ENCODE results near the gene RBMS1. TPM values are rescaled to one million over a fixed set of nuclear protein-coding genes. Genes with fewer than 3 reads are reported as not detected.

RBMS1 gene
- total RNA-seq, 1 experiment from 2014 or later = 77.5 TPM

DNA sequence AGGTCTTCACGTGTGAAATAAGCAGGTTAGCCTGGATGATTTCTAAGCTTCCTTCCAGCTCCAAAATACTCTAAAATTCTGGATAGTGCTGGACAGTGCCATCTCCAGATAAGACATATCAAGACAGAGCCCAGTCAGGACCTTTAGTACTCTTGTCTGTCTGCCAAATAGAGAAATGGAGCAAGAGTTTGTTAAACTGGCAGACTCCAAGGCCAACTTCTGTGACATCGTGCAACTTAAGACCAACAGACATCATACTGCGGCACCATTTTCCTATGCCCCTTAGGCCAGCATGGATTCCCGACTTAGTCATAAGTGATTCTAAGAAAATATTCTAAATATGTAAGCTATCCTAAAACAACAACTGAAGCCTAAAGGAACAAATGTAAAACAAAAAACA is 118.6 kb downstream of the RBMS1 start:
- no peak overlapping the region for H3K4me3 Mint-ChIP-seq
- peaks cover 67 to 76% of the 10 kb centered on the region in 2 experiments for H3K4me1 Mint-ChIP-seq
- Histone ChIP-seq H3K4me2 (ENCODE audit: insufficient read depth, insufficient read length, low read length) (no peak overlapping the region), H2BK120ac (ENCODE audit: low read depth, low read length, poor library complexity, severe bottlenecking) (no peak overlapping the region), H4K5ac (ENCODE audit: insufficient read length, low read depth, low read length) (no peak overlapping the region), H3K14ac (ENCODE audit: insufficient read depth, low read length) (no peak overlapping the region), H4K20me1 (ENCODE audit: control insufficient read depth, insufficient read depth, insufficient read length) (no peaks in the 10 kb centered on the region), H2BK20ac (ENCODE audit: low read depth, low read length, poor library complexity, severe bottlenecking) (no peak overlapping the region), H3T11ph (ENCODE audit: low read length) (no peak overlapping the region), H2AK5ac (ENCODE audit: insufficient read length, low read length) (no peak overlapping the region), H3K4me1 (ENCODE audit: insufficient read depth, low read length) (peaks cover 7% of the 10 kb centered on the region), H3K27ac (ENCODE audit: insufficient read length, low read depth, low read length) (no peak overlapping the region), H2AFZ (ENCODE audit: low read length) (no peak overlapping the region), H3K4ac (ENCODE audit: low read depth, low read length) (no peak overlapping the region), H4K91ac (ENCODE audit: insufficient read length, low read depth, low read length) (no peak overlapping the region), H3K56ac (ENCODE audit: insufficient read length, low read depth, low read length) (no peak overlapping the region), H3K23ac (ENCODE audit: insufficient read length, low read depth, low read length) (no peak overlapping the region), H4K8ac (replicated peaks; ENCODE audit: insufficient read length, low read depth, low read length) (no peak overlapping the region), H2BK12ac (ENCODE audit: insufficient read length, low read depth, low read length) (no peak overlapping the region), H3K27me3 (ENCODE audit: insufficient read depth, low read length) (no peaks in the 10 kb centered on the region), H2BK5ac (ENCODE audit: insufficient read length, low read length) (no peak overlapping the region), H3K9me3 (ENCODE audit: control insufficient read depth, low read depth, low read length) (no peaks in the 10 kb centered on the region), H3K79me1 (ENCODE audit: insufficient read depth, low read depth, low read length, poor library complexity, severe bottlenecking) (no peaks in the 10 kb centered on the region), H2BK15ac (ENCODE audit: low read depth, low read length) (no peak overlapping the region), H3K9ac (ENCODE audit: extremely low read depth, insufficient read length, low read length) (no peak overlapping the region), H3K79me2 (ENCODE audit: insufficient read depth, low read length) (peaks cover 11% of the 10 kb centered on the region; the same call in 1 of the 2 replicates), H3K18ac (ENCODE audit: insufficient read length, low read depth, low read length) (no peak overlapping the region), H3K23me2 (ENCODE audit: insufficient read length, low read depth, low read length, poor library complexity, severe bottlenecking) (no peaks in the 10 kb centered on the region)
- peaks cover 0 to 4% (median 2%) of the 10 kb centered on the region in 3 experiments; a peak in 3 of 7 replicates for H3K36me3 Mint-ChIP-seq (ENCODE audit: insufficient read depth in 1 of 3, low read depth in 3 of 3)
- TF ChIP-seq, protein P1, sequence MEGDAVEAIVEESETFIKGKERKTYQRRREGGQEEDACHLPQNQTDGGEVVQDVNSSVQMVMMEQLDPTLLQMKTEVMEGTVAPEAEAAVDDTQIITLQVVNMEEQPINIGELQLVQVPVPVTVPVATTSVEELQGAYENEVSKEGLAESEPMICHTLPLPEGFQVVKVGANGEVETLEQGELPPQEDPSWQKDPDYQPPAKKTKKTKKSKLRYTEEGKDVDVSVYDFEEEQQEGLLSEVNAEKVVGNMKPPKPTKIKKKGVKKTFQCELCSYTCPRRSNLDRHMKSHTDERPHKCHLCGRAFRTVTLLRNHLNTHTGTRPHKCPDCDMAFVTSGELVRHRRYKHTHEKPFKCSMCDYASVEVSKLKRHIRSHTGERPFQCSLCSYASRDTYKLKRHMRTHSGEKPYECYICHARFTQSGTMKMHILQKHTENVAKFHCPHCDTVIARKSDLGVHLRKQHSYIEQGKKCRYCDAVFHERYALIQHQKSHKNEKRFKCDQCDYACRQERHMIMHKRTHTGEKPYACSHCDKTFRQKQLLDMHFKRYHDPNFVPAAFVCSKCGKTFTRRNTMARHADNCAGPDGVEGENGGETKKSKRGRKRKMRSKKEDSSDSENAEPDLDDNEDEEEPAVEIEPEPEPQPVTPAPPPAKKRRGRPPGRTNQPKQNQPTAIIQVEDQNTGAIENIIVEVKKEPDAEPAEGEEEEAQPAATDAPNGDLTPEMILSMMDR (conservative IDR thresholded peaks at IDR 0.05) = no peak
- no peaks in the 10 kb centered on the region for H3K27me3 Mint-ChIP-seq (ENCODE audit: low read depth)
- no peaks in the 10 kb centered on the region for H3K9me3 Mint-ChIP-seq
- WGBS (ENCODE audit: extremely low coverage, insufficient read length, low lambda C conversion rate) = no CpG with 5 or more reads among the region's 4 CpGs
- H3K27ac Mint-ChIP-seq = no peak overlapping the region
- DNase-seq = no peak

All from H9 (cell line).